ENCODE results near the gene CRACR2A. TPM values are rescaled to one million over a fixed set of nuclear protein-coding genes. Genes with fewer than 3 reads are reported as not detected.

Gene CRACR2A
- total RNA-seq, 2 experiments from 2014 or later, result 24.5 to 26.0 TPM

DNA sequence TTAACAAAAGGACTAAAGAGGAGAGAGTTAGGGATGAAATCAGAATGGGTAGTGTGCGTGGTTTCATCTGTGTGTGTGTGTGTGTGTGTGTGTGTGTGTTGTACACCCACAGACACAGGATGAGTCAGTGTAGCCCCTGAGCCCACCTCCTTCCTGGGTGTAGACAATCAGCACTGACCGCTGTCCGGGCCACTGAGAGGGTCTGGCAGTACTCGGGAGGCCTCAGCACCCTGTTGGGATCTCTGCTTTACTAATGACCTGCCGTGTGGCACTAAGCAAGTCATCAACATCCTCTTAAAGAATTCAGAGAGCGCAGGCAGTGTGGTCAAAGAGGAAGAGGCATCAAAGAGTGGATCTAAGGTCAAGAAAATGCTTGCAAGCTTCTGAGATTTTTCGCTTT lies 149.3 kb downstream of the CRACR2A start:
- H3K36me3 Mint-ChIP-seq, result no peaks in the 10 kb centered on the region
- DNase-seq, result no peak
- H3K27me3 Mint-ChIP-seq, result no peaks in the 10 kb centered on the region
- no peaks in the 10 kb centered on the region for H3K9me3 Mint-ChIP-seq
- no peaks in the 10 kb centered on the region for H3K4me1 Mint-ChIP-seq
- H3K4me3 Mint-ChIP-seq, result no peak overlapping the region
- no peak overlapping the region for H3K27ac Mint-ChIP-seq

DNA sequence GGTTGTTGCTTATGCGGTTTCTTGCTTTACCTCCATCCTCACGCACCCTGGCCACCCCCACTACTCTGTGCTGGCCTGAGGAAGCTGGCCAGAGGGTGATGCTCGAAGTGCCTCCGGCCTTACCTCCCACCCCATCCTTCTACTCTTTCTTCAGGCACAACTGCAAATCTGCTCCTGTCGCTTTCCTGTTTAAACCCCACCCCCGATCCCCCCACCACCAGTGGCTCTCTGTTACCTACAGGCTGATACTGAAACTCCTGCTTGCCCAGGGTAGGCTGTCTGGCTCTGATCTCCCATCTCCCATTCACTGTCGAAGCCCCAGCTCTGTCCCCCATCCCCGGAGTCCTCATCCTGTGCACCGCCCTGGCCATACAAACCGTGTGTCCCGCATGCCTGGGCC lies 150.4 kb downstream of the CRACR2A start:
- H3K27ac Mint-ChIP-seq, result no peak overlapping the region
- H3K9me3 Mint-ChIP-seq, result no peaks in the 10 kb centered on the region
- H3K36me3 Mint-ChIP-seq, result no peaks in the 10 kb centered on the region
- no peaks in the 10 kb centered on the region for H3K4me1 Mint-ChIP-seq
- H3K27me3 Mint-ChIP-seq, result no peaks in the 10 kb centered on the region
- DNase-seq, result no peak
- no peak overlapping the region for H3K4me3 Mint-ChIP-seq

DNA sequence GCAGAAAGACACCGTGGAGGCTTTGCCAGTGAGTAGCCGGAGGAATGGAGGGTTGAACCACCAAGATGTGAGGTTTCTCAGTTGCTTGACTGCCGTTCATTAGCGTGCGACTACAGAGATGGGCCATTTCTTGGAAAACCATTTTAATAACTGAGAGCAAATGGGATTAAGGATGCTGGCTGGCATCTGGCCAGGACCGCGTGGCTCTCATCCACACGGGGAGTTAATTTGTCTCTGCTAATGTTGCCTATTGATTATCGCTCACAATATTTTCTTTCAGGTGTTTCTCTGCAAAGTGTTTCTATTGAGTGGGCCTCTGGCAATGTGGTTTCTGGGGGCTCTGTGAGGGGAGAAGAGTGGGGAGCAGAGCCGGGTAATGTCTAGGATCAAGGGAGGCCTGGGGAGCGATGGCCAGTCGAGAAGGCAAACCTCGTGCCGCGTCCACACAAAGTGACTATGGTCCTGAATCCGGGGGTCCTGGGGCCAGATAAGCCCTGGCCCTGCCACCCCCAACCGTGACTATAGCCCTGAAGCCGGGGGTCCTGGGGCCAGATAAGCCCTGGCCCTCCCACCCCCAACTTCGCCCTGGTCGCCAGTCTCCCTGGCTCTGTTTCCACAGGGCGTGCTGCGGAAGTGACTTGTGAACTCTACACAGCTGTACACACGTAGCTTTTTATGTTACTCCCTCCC lies 151.3 kb downstream of the CRACR2A start:
- no peaks in the 10 kb centered on the region for H3K36me3 Mint-ChIP-seq
- H3K9me3 Mint-ChIP-seq, result no peaks in the 10 kb centered on the region
- H3K4me1 Mint-ChIP-seq, result no peaks in the 10 kb centered on the region
- H3K27ac Mint-ChIP-seq, result no peak overlapping the region
- H3K27me3 Mint-ChIP-seq, result no peaks in the 10 kb centered on the region
- H3K4me3 Mint-ChIP-seq, result no peak overlapping the region
- DNase-seq, result no peak

DNA sequence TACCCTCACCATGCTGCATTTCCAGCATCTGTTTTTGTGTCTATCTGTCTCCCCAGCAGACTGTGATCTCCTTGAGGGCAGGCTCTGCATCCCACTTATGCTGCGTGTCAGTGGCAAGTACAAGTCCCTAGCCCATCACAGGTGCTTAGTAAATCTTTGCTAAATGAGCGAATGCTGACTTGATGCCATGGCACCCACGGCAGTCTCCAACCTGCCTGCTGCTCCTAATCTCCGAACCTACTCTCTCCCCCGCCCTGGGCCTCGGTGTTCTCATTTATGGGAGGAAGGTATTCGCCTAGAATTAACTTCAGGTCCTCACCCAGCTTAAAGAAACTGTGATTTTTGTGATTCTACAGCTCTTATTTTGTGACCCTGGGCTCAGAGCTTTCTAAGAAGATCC lies 152.0 kb downstream of the CRACR2A start:
- Mint-ChIP-seq H3K9me3 (no peaks in the 10 kb centered on the region), H3K4me1 (no peaks in the 10 kb centered on the region), H3K27me3 (no peaks in the 10 kb centered on the region), H3K36me3 (no peaks in the 10 kb centered on the region), H3K27ac (no peak overlapping the region), H3K4me3 (no peak overlapping the region)
- DNase-seq, result no peak

DNA sequence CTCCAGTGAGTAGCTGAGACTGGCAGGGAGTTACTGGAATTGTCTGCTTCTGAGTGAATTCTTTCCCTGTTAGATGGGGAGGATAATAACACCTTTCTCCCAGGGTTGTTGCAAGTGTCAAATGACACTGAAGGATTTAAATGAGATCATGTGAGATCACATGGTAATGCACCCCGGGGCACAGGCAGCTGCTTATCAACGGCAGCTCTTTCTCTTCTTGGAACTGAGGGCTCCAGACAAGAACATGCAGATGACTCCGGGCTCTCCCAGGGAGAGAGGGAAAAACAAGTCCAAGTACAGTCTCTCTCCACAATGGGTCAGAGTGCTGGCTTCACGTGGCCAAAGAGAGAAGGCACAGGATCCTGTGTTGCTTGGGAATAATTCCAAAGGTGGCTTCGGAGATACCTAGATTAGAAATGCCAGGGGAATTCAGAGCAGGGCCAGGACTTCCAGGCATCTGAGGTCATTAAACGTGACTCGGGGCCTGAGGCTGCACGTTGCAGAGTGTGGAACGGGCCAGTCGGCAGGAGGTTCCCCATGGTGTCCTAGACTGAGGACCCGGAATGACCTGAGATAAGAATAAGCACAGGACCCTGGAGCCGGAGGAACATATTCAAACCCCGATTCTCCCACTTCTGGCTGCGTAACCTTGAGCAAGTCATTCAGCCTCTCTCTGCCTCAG lies 152.7 kb downstream of the CRACR2A start:
- no peak overlapping the region for H3K4me3 Mint-ChIP-seq
- DNase-seq, result no peak
- H3K4me1 Mint-ChIP-seq, result no peaks in the 10 kb centered on the region
- H3K27me3 Mint-ChIP-seq, result no peaks in the 10 kb centered on the region
- H3K36me3 Mint-ChIP-seq, result no peaks in the 10 kb centered on the region
- H3K27ac Mint-ChIP-seq, result no peak overlapping the region
- H3K9me3 Mint-ChIP-seq, result no peaks in the 10 kb centered on the region

GRCh38 chr12:3598896-3599860 lies 153.7 kb downstream of the CRACR2A start:
- DNase-seq, result no peak
- H3K4me3 Mint-ChIP-seq, result no peak overlapping the region
- H3K36me3 Mint-ChIP-seq, result no peaks in the 10 kb centered on the region
- no peak overlapping the region for H3K27ac Mint-ChIP-seq
- no peaks in the 10 kb centered on the region for H3K9me3 Mint-ChIP-seq
- H3K27me3 Mint-ChIP-seq, result no peaks in the 10 kb centered on the region
- H3K4me1 Mint-ChIP-seq, result no peaks in the 10 kb centered on the region

GRCh38 chr12:3597526-3598210 lies 155.2 kb downstream of the CRACR2A start:
- Mint-ChIP-seq H3K27ac (no peak overlapping the region), H3K9me3 (no peaks in the 10 kb centered on the region), H3K27me3 (no peaks in the 10 kb centered on the region), H3K4me3 (no peak overlapping the region), H3K4me1 (no peaks in the 10 kb centered on the region), H3K36me3 (no peaks in the 10 kb centered on the region)
- DNase-seq, result no peak

- Mint-ChIP-seq H3K9me3 (no peaks in the 10 kb centered on the region), H3K4me1 (no peaks in the 10 kb centered on the region), H3K27me3 (no peaks in the 10 kb centered on the region), H3K27ac (no peak overlapping the region), H3K4me3 (no peak overlapping the region), H3K36me3 (no peaks in the 10 kb centered on the region)
- no peak for DNase-seq
Observed at GRCh38 chr12:3596703-3597415, 156.1 kb downstream of the CRACR2A start.

GRCh38 chr12:3595721-3596120 lies 157.2 kb downstream of the CRACR2A start:
- Mint-ChIP-seq H3K9me3 (no peaks in the 10 kb centered on the region), H3K36me3 (no peaks in the 10 kb centered on the region), H3K27ac (no peak overlapping the region), H3K4me1 (no peaks in the 10 kb centered on the region), H3K4me3 (no peak overlapping the region), H3K27me3 (peaks cover 2% of the 10 kb centered on the region)
- no peak for DNase-seq

DNA sequence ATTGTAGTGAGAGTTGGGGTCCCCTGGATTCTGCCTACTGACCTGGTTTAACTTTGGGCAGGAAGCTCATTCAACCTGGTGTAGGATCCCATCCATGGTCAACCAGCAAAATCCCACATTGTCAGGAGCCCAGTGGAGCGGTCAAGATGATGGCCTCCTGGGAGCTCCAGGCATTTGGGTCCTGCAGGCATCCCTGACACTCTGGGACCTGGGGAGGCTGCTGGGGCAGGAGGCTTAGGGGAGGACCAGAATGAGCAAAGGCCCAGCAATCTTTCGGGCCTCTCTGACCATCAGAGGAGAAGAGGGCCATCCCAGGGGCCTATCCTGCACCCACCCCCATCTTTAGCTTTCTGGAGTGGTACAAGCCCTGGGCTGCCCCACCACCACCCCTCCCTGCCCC lies 157.9 kb downstream of the CRACR2A start:
- peaks cover 3% of the 10 kb centered on the region for H3K27me3 Mint-ChIP-seq
- H3K27ac Mint-ChIP-seq, result no peak overlapping the region
- DNase-seq, result no peak
- H3K4me3 Mint-ChIP-seq, result no peak overlapping the region
- H3K9me3 Mint-ChIP-seq, result no peaks in the 10 kb centered on the region
- no peaks in the 10 kb centered on the region for H3K36me3 Mint-ChIP-seq
- H3K4me1 Mint-ChIP-seq, result no peaks in the 10 kb centered on the region

GRCh38 chr12:3593906-3594483 lies 158.9 kb downstream of the CRACR2A start:
- no peak for DNase-seq
- Mint-ChIP-seq H3K27me3 (peaks cover 3% of the 10 kb centered on the region), H3K9me3 (no peaks in the 10 kb centered on the region), H3K4me1 (no peaks in the 10 kb centered on the region), H3K27ac (no peak overlapping the region), H3K4me3 (no peak overlapping the region), H3K36me3 (no peaks in the 10 kb centered on the region)

DNA sequence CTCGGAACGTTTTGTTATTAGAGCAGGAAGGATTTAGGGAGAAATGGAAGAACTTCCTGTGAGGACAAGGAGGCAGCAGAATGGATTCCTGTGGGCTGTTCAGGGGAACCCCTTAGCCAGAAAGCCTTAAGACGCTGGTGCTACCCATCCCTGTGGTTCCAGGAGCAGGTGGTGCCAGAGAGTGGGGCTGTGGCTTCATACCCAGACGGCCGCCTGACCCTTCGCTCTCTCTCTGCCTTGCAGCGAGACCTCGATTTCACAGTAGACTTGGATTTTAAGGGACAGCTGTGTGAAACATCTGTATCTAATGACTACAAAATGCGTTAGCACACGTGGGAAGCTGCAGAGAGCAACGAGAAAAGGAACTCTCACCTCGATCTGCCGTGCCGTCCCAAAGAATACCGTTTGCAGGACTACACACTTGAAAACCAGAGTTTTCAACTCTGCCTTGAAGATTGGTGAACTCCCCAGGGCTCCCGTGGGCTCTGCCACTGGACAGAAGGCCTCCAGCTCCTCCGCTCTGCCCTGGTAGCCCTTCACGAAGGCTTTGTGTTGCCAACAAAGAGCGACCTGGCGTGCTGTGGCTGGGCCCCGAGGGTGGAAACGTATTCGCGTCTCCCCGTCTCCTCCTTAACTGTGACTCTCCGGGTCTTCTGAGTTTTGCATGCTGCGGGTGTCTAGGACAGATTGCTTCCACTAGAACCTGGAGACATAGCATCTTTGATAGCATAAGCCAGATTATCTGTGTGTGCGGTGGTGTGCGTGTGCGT lies 159.9 kb downstream of the CRACR2A start:
- peaks cover 3% of the 10 kb centered on the region for H3K27me3 Mint-ChIP-seq
- no peak for DNase-seq
- no peaks in the 10 kb centered on the region for H3K4me1 Mint-ChIP-seq
- no peaks in the 10 kb centered on the region for H3K36me3 Mint-ChIP-seq
- no peak overlapping the region for H3K4me3 Mint-ChIP-seq
- no peak overlapping the region for H3K27ac Mint-ChIP-seq
- H3K9me3 Mint-ChIP-seq, result no peaks in the 10 kb centered on the region

GRCh38 chr12:3589745-3590144 lies 163.2 kb downstream of the CRACR2A start:
- DNase-seq, result no peak
- H3K4me1 Mint-ChIP-seq, result no peaks in the 10 kb centered on the region
- no peak overlapping the region for H3K4me3 Mint-ChIP-seq
- peaks cover 3% of the 10 kb centered on the region for H3K27me3 Mint-ChIP-seq
- no peaks in the 10 kb centered on the region for H3K9me3 Mint-ChIP-seq
- H3K36me3 Mint-ChIP-seq, result no peaks in the 10 kb centered on the region
- H3K27ac Mint-ChIP-seq, result no peak overlapping the region
